CD4-positive, alpha-beta T cell treated with Interleukin-15 for 4 hours (primary cell): ENCODE data around the gene TNFRSF19.

ENCODE experiments used
- DNase-seq: peaks from one replicate; pipeline ENCODE4 v3.0.0-alpha.2; 2020; ENCODE audit warnings: low spot score

TNFRSF19 gene

GRCh38 chr13:23608701-23609413 is 38.6 kb downstream of the TNFRSF19 start:
- no peak for DNase-seq

DNA sequence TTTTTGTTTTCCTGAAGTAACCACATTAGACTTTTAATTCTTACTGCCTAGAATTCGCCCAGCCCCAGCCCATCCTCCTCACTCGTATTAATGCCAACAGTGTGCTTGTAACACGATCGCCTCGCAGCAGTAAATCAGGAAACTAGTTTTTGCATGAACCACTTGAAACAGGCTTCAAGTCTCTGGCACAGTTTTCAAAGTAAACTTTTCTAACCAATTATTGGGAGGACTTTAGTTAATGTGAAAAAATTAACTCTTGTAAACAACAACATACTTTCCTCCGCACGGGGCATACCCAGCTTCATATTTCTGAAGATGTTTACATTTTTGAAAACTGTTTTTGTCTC is 39.2 kb downstream of the TNFRSF19 start:
- DNase-seq = no peak

- no peak for DNase-seq
Observed at GRCh38 chr13:23609874-23610576, 39.8 kb downstream of the TNFRSF19 start.

DNA sequence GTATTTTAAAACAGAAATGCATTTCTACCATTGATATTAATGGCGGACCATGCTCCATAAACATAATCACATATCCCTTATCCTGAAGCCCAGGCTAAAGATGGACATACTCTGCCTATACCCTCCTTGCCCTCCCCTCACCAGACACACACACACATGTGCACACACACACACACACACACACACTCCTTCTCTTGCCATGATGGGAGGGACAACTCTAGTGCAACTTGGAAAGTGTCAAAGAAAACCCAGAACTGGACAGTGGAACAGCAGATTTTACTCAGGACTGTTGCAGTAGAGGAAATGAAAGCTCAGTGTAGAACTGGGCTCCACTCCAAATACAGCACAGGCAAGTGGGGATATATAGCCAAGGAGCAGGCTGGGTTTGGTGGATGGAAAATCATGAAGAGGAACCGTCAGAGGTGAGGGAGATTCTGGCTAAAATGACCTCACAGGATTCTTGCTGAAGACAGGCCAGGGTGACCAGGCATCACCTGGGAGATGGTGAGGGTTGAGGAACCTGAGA is 40.8 kb downstream of the TNFRSF19 start:
- no peak for DNase-seq

- DNase-seq = no peak
Observed at GRCh38 chr13:23612182-23612581, 42.0 kb downstream of the TNFRSF19 start.

GRCh38 chr13:23612731-23613130 is 42.5 kb downstream of the TNFRSF19 start:
- DNase-seq = no peak

DNA sequence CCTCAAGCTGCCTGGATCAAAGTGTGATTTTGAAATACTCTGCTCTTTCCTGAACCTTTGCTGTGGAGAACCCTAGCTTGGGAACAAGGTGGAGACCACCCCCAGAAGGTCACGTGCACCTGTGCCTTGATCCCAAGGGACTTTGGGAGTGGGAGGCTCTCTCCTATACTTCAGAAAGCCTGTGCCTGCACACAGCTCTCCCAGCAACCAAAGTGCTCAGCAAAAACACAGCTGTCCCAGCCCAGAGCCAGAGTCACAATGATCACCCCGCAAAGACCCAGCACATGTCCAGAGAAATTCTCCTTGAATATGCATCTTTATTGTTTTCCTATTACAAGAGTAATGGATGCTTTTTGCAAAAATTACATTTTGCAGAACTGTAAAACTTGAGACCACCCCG is 43.4 kb downstream of the TNFRSF19 start:
- DNase-seq = no peak

GRCh38 chr13:23615395-23616081 is 45.3 kb downstream of the TNFRSF19 start:
- no peak for DNase-seq

DNA sequence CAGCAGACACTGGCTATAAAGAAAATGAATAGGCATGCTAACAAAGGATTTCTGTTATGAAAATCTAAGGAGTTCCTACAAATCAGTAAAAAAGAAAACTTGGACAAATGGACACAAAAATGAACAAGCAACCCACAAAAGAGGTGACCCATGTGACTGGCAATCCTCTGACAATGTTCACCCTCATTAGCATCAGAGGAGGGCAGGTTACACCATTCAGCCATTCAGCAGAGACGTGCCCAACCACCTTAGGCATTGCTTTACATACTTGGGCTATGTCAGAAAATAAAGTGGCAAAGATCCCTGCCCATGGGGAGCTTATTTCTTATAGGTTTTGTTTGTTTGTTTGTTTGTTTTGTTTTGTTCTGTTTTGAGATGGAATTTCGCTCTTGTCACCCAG is 46.0 kb downstream of the TNFRSF19 start:
- no peak for DNase-seq

DNA sequence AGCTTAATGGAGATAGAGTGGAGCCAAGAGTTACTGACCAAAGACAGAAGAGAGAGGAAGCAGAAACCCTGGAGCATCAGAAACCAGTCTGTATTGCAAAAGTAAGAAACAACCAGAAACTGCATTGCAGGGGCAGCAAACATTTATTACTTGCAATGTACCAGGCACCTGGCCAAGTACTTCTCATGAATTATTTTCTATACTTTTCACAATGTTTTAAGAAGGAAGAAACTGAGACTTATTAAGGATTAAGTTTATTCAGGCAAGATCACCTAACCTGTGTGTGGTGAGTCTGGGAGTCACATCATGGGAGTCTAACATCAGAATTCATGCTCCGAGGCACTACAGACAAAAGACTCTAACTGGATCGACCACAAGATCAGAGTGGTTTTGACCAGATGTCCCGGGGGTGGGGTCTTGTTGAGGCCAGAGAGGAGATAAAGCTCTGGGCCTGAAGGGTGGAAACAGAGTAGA is 47.4 kb downstream of the TNFRSF19 start:
- DNase-seq = no peak

- no peak for DNase-seq
Observed at GRCh38 chr13:23618341-23618740, 48.1 kb downstream of the TNFRSF19 start.

DNA sequence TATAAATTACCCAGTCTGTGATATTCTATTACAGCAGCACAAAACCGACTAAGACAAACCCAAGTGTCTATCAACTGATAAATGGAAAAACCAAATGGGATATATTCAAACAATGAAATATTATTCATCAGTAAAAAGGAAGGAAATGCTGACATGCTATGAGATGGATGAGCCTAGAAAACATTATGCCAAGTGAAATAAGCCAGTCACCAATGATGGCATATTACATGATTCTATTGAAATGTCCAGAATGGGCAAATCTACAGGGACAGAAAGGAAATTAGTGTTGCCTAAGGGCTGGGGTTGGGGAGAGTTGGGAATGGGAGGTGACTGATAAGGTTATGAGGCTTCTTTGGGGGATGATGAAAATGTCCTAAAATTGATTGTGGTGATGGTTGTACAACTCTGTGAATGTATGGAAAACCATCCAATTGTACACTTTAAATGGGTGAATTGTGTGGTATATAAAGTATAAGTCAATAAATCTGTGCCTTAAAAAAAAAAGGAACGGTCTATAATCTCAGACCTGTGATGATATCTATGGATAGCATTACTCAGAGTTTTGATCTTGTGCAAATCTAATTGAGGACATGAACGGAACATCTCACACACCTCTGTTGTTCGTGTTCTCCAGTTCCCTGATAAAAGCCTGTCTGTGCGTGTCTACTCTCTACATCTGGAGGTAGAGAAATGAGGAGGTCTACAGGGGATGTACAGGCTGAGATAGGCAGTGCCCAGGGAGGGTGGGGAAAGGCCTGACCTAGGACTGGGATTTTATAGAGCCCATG is 49.0 kb downstream of the TNFRSF19 start:
- DNase-seq = no peak

DNA sequence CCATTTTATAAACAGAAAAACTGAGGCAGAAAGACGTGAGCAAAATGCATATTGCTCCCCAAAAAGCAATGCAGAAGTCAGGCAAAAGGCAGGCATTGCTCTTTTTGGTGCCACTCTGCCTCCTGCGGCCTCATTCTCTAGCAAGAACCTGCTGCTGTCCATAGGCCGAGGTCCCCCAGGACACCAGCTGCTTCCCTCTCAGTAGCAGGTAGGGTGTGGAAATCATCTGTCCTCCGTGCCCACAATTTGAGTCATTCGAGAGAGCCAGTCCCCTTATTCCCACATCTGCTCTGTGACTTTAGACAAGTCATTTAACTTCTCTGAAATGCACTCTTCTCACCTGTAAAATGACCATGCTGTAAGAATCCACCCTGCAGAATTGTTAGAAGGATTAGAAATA is 50.0 kb downstream of the TNFRSF19 start:
- DNase-seq = no peak

- no peak for DNase-seq
Observed at GRCh38 chr13:23620613-23621315, 50.6 kb downstream of the TNFRSF19 start.

GRCh38 chr13:23621316-23621645 is 51.1 kb downstream of the TNFRSF19 start:
- DNase-seq = no peak

GRCh38 chr13:23622985-23623384 is 52.8 kb downstream of the TNFRSF19 start:
- no peak for DNase-seq

GRCh38 chr13:23623394-23623793 is 53.2 kb downstream of the TNFRSF19 start:
- DNase-seq = no peak

GRCh38 chr13:23626700-23627099 is 56.5 kb downstream of the TNFRSF19 start:
- no peak for DNase-seq

DNA sequence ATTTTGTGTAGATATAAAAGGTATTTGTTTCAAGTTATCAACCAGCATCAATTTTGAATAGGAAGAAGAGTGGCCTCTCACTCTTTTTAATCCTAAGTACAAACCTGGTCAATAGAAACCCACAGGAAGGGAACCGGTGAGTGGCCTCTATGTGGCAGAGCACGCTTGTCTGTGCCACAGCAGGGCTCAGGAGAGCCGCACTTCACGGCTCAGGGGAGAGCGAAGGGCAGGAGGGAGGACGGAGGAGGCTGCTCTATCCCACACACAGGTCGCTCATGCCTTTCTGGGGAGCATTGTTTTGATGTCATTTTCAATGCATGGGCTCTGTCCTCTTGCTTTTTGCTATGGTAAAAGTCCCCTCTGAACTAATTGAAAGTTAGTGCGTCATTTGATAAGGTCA is 57.2 kb downstream of the TNFRSF19 start:
- no peak for DNase-seq

DNA sequence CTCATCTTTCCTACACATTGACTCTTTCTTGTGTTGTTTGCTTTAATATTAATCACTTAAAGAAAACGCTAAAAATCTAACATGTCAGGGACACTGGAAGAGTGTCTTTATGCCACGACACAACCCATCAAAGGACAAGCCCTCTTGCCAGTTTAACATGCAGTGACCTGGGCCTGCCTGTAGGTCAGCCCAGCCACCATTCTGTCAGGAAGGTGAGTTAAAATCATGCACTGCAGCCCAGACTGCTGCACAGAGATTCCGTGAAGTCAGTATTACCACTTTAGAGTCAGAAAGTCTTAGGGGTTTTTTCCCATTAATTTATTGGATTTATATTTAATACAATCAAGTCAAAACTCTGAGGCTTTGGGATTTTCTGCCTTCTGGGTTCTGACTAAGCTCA is 58.0 kb downstream of the TNFRSF19 start:
- no peak for DNase-seq

- no peak for DNase-seq
Observed at GRCh38 chr13:23628765-23629565, 58.8 kb downstream of the TNFRSF19 start.
